GM12878 (cell line): ENCODE data around the gene LRTM1. TPM values are rescaled to one million over a fixed set of nuclear protein-coding genes. Genes with fewer than 3 reads are reported as not detected.

ENCODE experiments used
- ATAC-seq: fragments of 200-7000 bp; cut with Tn5 transposase; 3 replicates; pipeline ENCODE4 v1.9.1; 2020; ENCODE audit warnings: mild to moderate bottlenecking, moderate library complexity
- BruUV-seq: library from RNA; stranded (reverse); fragments of 400-500 nt; replicated peaks from 2 replicates; lab custom pipeline; 2021; lab: Mats Ljungman, UMichigan
- CTCF ChIA-PET: fragments of 300-600 bp; sonication (Branson Sonifier 250); formaldehyde crosslinking; extraction: SDS; loops from one replicate; lab custom pipeline; 2021; ENCODE audit warnings: inconsistent platforms; lab: Yijun Ruan, JAX
- POLR2A ChIA-PET: fragments of 350-600 bp; formaldehyde crosslinking; extraction: SDS; loops from one replicate; lab custom pipeline; 2021; ENCODE audit warnings: inconsistent platforms; lab: Charles Lee
- RAD21 ChIA-PET: fragments of 300-600 bp; sonication (Branson Sonifier 250); formaldehyde crosslinking; loops from one replicate; lab custom pipeline; 2023; ENCODE audit warnings: antibody characterized with exemption; ENCODE audit not compliant: unreplicated experiment; lab: Charles Lee
- SMC1A ChIA-PET: fragments of 300-600 bp; sonication (Branson Sonifier 250); formaldehyde crosslinking; loops from one replicate; lab custom pipeline; 2023; ENCODE audit not compliant: unreplicated experiment, uncharacterized antibody; lab: Charles Lee
- DNase-seq: peaks from one replicate; pipeline ENCODE4 v3.0.0-alpha.2; 2011; ENCODE audit warnings: low read depth, low spot score
- FAIRE-seq: peaks from 3 replicates; lab custom pipeline; 2011; peaks lifted over from hg19 to GRCh38; lab: Jason Lieb, UNC
- H2AFZ ChIP-seq: 2 replicates; pipeline ENCODE4 v1.6.0; 2011; ENCODE audit warnings: low read depth, low read length, control low read depth; ENCODE audit not compliant: control insufficient read depth
- H3K27ac ChIP-seq: 2 replicates; pipeline ENCODE4 v1.5.1; 2011; ENCODE audit warnings: control low read depth; ENCODE audit not compliant: control insufficient read depth, insufficient read depth
- H3K27me3 ChIP-seq, 2 experiments: replicated peaks in 1 of 2; 2 replicates each; pipeline versions ENCODE4 v1.6.0 to v1.6.1; 2011; ENCODE audit warnings: low read length in 1 of 2; ENCODE audit not compliant: control insufficient read depth in 2 of 2, insufficient read depth in 2 of 2
- H3K36me3 ChIP-seq, 2 experiments: 2 replicates each; pipeline ENCODE4 v1.5.1; 2011; ENCODE audit warnings: low read length in 1 of 2; ENCODE audit not compliant: control insufficient read depth in 2 of 2, insufficient read depth in 2 of 2
- H3K4me1 ChIP-seq: 2 replicates; pipeline ENCODE4 v1.6.1; 2011; ENCODE audit warnings: mild to moderate bottlenecking, low read length, moderate library complexity, mixed read lengths; ENCODE audit not compliant: control insufficient read depth, insufficient read depth
- H3K4me2 ChIP-seq: 2 replicates; pipeline ENCODE4 v1.6.0; 2011; ENCODE audit warnings: control low read depth; ENCODE audit not compliant: control insufficient read depth, insufficient read depth
- H3K4me3 ChIP-seq: fragments of 200-600 bp; sonication (generic); 2 replicates; pipeline ENCODE4 v1.5.1; 2016
- H3K79me2 ChIP-seq: 2 replicates; pipeline ENCODE4 v1.6.0; 2011; ENCODE audit warnings: low read length; ENCODE audit not compliant: control insufficient read depth, insufficient read depth
- H3K9ac ChIP-seq: 2 replicates; pipeline ENCODE4 v1.8.0; 2011; ENCODE audit warnings: low read length, control low read depth, mixed read lengths; ENCODE audit not compliant: control insufficient read depth, insufficient read depth
- H3K9me3 ChIP-seq: replicated peaks from 3 replicates; pipeline ENCODE4 v1.5.1; 2011; ENCODE audit warnings: mild to moderate bottlenecking, low read length; ENCODE audit not compliant: control insufficient read depth, insufficient read depth
- H4K20me1 ChIP-seq: 2 replicates; pipeline ENCODE4 v1.6.0; 2011; ENCODE audit not compliant: control insufficient read depth, insufficient read depth
- CREM ChIP-seq: IDR thresholded peaks from 2 replicates; pipeline ENCODE4 v1.6.1; 2014; ENCODE audit warnings: antibody characterized with exemption, low read depth
- MYB ChIP-seq: fragments of 150-350 bp; IDR thresholded peaks from 2 replicates; pipeline ENCODE4 v1.6.1; 2014; ENCODE audit warnings: mild to moderate bottlenecking, low read depth, low read length, borderline replicate concordance
- PML ChIP-seq: IDR thresholded peaks from 2 replicates; pipeline ENCODE4 v1.6.1; 2012; ENCODE audit warnings: low read length, inconsistent platforms
- POLR2AphosphoS2 ChIP-seq: IDR thresholded peaks from 2 replicates; pipeline ENCODE4 v1.6.1; 2011; ENCODE audit warnings: low read depth, mild to moderate bottlenecking, low read length, improper control_type of control experiment, moderate library complexity
- POU2F2 ChIP-seq: IDR thresholded peaks from 3 replicates; pipeline ENCODE4 v1.6.1; 2011; ENCODE audit warnings: low read depth, mild to moderate bottlenecking, low read length, borderline replicate concordance
- SUPT20H ChIP-seq: IDR thresholded peaks from 2 replicates; pipeline ENCODE4 v1.6.1; 2011; ENCODE audit warnings: low read depth, mild to moderate bottlenecking, low read length, moderate library complexity, borderline replicate concordance; ENCODE audit not compliant: control insufficient read depth
- ZNF217 ChIP-seq: fragments of 450-650 bp; IDR thresholded peaks from 2 replicates; pipeline ENCODE4 v1.6.1; 2017; ENCODE audit warnings: antibody characterized with exemption, mild to moderate bottlenecking
- WGBS: methylation state at CpG from one replicate; pipeline ENCODE4 v1.1.6; 2016; ENCODE audit warnings: low lambda C conversion rate; ENCODE audit not compliant: insufficient replicate concordance, insufficient coverage; ENCODE audit errors: missing lambda C conversion rate; 5-methylcytosine and 5-hydroxymethylcytosine counted together
- in situ Hi-C: fragments of 300-500 bp; cut with MboI; formaldehyde crosslinking; loops from 9 replicates; pipeline ENCODE4 v1.14.3; 2018; ENCODE audit warnings: mixed read lengths
- intact Hi-C: fragments of 100-400 bp; cut with micrococcal nuclease; formaldehyde crosslinking; loops from one replicate; pipeline ENCODE4 v1.14.2; 2022; ENCODE audit not compliant: unreplicated experiment
- polyA plus RNA-seq, 11 experiments: library from polyadenylated mRNA; depleted of rRNA in 4 of 11; unstranded in 6 of 11; stranded (reverse) in 5 of 11; fragments of >200 nt; fragmentation: Nextera tagmentation in 4 of 11; fragmentation: Illumina TruSeq in 1 of 11; extraction: Ambion mirVana in 4 of 11; extraction: Trizol in 1 of 11; gene quantifications; 1 replicate in 1 of 11; 2 replicates in 10 of 11; pipeline versions ENCODE4 v1.2.1 to v1.2.3, GENCODE V29; 2011 to 2016; ENCODE audit warnings: inconsistent platforms in 2 of 11, missing spikeins in 2 of 11, low read depth in 1 of 11
- total RNA-seq, 4 experiments: library from RNA; depleted of rRNA in 3 of 4; stranded (reverse); fragments of >200 nt in 3 of 4; fragmentation: Illumina TruSeq in 1 of 4; extraction: Trizol in 1 of 4; gene quantifications; 2 replicates each; pipeline versions ENCODE4 v1.2.1 to v1.2.3, GENCODE V29; 2013 to 2021
- TF ChIP-seq, protein P1 (sequence below): IDR thresholded peaks from 2 replicates; pipeline ENCODE4 v1.6.1; 2011; ENCODE audit warnings: borderline replicate concordance, low read depth, mild to moderate bottlenecking, moderate library complexity, low read length; ENCODE audit not compliant: insufficient read depth, poor library complexity, severe bottlenecking
- TF ChIP-seq, protein P2 (sequence below): fragments of 150-350 bp; IDR thresholded peaks from 2 replicates; pipeline ENCODE4 v1.6.1; 2014; ENCODE audit warnings: mild to moderate bottlenecking, low read depth, low read length
- TF ChIP-seq, protein P3 (sequence below): IDR thresholded peaks from 2 replicates; pipeline ENCODE4 v1.6.1; 2011; ENCODE audit warnings: low read depth, low read length, improper control_type of control experiment, borderline replicate concordance

Gene LRTM1
- total and polyA plus RNA-seq, 10 of the 15 experiments (the other 5 are each of a cell fraction or from before 2014, with no cell fraction given), result 0.08 TPM; not detected in 9

DNA sequence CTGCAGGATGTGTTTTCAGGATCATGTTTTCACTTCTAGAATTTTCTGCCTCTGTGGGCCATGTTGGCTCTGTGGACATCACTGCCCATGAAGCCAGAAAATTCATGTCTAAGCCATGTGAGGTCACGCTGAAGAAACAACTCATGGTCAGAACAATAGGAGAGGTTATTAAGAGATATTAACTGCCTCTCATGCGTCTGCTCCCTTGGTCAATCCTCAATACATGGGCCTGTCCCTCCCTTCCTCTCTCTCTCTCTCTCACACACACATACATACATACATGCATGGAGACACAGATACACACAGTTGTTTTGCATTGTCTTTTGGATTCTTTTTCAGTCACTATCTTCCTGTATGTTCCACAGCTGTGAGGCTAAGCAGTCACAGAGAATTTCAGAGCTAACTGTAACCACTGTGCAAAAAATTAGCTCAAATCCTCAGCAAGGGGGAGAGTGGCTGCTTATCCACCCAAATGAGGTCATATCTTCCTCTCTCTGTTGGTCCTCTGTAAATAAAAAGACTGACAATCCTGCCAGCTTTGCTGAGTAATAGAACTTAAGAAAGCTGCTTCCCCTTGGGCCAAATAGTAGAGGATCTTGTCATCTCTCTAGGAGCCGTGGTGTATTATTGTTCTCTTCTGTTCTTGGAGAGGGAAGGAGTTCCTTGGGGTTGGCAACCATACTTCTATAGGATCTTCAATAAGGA lies 45.6 kb downstream of the LRTM1 start:
- ChIA-PET CTCF (no interaction called here), SMC1A (no interaction called here), POLR2A (no interaction called here), RAD21 (no interaction called here)
- Histone ChIP-seq H3K27ac (no peak overlapping the region), H3K9ac (no peak overlapping the region), H2AFZ (no peak overlapping the region), H4K20me1 (no peaks in the 10 kb centered on the region), H3K79me2 (no peaks in the 10 kb centered on the region), H3K4me1 (no peaks in the 10 kb centered on the region), H3K4me2 (no peak overlapping the region), H3K9me3 (no peaks in the 10 kb centered on the region), H3K4me3 (no peak overlapping the region), H3K27me3 (no peaks in the 10 kb centered on the region; a peak in 1 of 4 replicates), H3K36me3 (no peaks in the 10 kb centered on the region)
- BruUV-seq, result no TSS peak
- WGBS, result 0% methylated on average over 3 of the region's 3 CpGs
- ATAC-seq (no peak), FAIRE-seq (no peak), DNase-seq (no peak)
- in situ Hi-C loops (no loop called here), intact Hi-C loops (no loop called here)
- TF ChIP-seq, protein P1, sequence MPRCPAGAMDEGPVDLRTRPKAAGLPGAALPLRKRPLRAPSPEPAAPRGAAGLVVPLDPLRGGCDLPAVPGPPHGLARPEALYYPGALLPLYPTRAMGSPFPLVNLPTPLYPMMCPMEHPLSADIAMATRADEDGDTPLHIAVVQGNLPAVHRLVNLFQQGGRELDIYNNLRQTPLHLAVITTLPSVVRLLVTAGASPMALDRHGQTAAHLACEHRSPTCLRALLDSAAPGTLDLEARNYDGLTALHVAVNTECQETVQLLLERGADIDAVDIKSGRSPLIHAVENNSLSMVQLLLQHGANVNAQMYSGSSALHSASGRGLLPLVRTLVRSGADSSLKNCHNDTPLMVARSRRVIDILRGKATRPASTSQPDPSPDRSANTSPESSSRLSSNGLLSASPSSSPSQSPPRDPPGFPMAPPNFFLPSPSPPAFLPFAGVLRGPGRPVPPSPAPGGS, result no peak
- TF ChIP-seq, protein P2, sequence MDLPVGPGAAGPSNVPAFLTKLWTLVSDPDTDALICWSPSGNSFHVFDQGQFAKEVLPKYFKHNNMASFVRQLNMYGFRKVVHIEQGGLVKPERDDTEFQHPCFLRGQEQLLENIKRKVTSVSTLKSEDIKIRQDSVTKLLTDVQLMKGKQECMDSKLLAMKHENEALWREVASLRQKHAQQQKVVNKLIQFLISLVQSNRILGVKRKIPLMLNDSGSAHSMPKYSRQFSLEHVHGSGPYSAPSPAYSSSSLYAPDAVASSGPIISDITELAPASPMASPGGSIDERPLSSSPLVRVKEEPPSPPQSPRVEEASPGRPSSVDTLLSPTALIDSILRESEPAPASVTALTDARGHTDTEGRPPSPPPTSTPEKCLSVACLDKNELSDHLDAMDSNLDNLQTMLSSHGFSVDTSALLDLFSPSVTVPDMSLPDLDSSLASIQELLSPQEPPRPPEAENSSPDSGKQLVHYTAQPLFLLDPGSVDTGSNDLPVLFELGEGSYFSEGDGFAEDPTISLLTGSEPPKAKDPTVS, result no peak
- TF ChIP-seq MYB (no peak), POU2F2 (no peak), ZNF217 (no peak), CREM (no peak), PML (no peak), SUPT20H (no peak), POLR2AphosphoS2 (no peak)
- TF ChIP-seq, protein P3, sequence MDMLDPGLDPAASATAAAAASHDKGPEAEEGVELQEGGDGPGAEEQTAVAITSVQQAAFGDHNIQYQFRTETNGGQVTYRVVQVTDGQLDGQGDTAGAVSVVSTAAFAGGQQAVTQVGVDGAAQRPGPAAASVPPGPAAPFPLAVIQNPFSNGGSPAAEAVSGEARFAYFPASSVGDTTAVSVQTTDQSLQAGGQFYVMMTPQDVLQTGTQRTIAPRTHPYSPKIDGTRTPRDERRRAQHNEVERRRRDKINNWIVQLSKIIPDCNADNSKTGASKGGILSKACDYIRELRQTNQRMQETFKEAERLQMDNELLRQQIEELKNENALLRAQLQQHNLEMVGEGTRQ, result no peak
